NCI-H82 treated with DMSO at 0.1 percent for 48 hours (cell line): ENCODE measurements around the gene MARK4.
"Not testable (repeated sequence)": the region's sequence is repeated elsewhere in the genome, so short reads cannot be mapped to it uniquely, and the experiment has no call there.

Experiments used
- DNase-seq: peaks from one replicate; lab custom pipeline; 2025; ENCODE audit not compliant: unreplicated experiment; lab: John Stamatoyannopoulos, UW

MARK4 gene

DNA sequence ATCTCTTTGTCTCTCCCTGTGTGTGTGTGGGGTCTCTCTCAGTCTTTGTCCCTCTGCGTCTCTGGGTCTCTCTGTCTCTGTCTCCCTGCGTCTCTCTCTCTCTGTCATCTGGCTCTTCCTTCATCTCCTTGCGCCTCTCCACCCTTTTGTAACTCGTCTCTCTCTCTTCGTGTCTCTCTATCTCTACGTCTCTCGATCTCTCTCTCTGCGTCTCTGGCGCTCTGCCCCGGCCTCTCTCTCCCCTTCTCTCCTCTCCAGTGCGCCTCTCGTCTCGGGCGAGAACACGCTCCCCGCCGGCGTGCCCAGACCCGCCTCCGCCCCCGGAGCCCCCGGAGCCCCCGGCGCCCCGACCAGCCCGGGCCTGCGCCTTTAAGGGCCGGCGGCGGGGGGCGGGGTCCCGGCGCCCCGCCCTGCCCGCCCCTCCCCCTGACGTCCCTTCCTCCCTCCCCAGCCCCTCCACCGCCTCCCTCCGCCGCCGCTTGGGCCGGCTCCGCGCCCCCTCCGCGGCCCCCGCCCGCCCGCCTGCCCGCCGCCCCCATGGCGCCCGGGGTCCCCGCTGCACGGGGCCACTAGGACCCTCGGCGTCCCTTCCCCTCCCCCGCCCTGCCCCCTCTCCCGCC, at the start of gene MARK4:
Gene MARK4, plus strand, starts transcription at position 440 of the 620 bp plus-strand sequence. CDS start 318 bp downstream, outside the sequence.
- peak; percentile 15 for DNase-seq

- no peak for DNase-seq
Observed at GRCh38 chr19:45202637-45203036, 48.4 kb upstream of the MARK4 start.

GRCh38 chr19:45205810-45206209, 45.3 kb upstream of the MARK4 start:
- no peak for DNase-seq

GRCh38 chr19:45206328-45206727, 44.7 kb upstream of the MARK4 start:
- DNase-seq = no peak

- no peak for DNase-seq
Observed at GRCh38 chr19:45211751-45212381, 39.2 kb upstream of the MARK4 start.

DNA sequence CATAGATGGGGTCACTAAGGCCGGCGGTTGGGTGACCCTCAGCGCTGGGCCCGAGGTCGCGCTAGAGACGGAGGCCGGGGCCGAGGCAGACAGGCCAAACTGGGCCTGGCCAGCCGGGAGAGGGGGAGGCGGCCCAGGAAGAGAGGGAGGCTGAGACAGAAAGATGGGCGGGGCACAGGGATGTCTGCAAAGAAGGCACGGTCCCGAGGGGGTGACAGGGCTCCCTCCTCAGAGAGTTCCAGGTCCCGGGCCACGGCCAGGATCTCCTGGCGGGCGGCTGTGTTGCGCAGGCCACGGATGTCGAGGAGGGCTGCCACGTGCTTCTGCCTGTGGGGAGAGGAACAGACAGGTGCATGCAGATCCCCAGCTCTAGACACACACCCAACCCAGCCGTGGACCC, 38.0 kb upstream of the MARK4 start:
- no peak for DNase-seq

- no peak for DNase-seq
Observed at GRCh38 chr19:45215391-45216191, 35.5 kb upstream of the MARK4 start.

GRCh38 chr19:45216667-45217066, 34.4 kb upstream of the MARK4 start:
- no peak for DNase-seq

- DNase-seq = no peak
Observed at GRCh38 chr19:45217193-45217956, 33.7 kb upstream of the MARK4 start.

DNA sequence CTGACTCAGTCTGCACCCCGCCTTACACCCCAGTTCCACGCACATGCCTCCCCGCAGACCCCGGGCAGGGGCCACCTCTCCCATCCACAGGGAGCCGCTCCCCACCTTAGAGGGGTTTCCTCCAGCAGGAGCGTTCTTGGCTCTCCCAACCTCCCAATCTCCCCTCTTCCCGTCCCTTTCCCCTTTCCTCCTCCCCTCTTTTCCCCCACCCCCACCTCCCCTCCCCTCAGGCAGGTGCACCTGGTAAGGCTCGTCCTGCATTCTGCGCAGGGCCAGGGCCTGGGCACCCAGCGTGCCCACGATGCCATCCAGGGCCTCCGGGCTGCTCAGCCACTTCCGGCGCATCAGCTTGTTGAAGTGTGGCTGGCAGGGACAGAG, 33.1 kb upstream of the MARK4 start:
- no peak for DNase-seq

- DNase-seq = no peak
Observed at GRCh38 chr19:45218426-45218825, 32.6 kb upstream of the MARK4 start.

- DNase-seq = no peak
Observed at GRCh38 chr19:45218911-45219743, 31.9 kb upstream of the MARK4 start.

DNA sequence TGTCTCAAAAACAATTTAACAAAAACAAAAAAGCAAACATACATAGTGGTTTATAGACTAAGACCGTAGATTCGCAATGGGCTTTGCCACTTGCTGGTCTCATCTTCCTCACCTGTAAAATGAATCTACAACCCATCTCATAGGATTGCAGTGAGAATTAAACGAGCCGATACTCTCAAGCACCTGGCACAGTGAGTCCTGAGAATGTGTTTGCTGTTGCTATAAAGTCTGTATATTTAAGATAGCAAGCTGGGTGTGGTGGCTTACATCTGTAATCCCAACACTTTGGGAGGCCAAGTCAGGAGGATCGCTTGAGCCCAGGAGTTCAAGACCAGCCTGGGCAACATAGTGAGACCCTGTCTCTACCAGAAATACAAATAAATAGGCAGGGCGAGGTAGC, 28.3 kb upstream of the MARK4 start:
- no peak for DNase-seq

DNA sequence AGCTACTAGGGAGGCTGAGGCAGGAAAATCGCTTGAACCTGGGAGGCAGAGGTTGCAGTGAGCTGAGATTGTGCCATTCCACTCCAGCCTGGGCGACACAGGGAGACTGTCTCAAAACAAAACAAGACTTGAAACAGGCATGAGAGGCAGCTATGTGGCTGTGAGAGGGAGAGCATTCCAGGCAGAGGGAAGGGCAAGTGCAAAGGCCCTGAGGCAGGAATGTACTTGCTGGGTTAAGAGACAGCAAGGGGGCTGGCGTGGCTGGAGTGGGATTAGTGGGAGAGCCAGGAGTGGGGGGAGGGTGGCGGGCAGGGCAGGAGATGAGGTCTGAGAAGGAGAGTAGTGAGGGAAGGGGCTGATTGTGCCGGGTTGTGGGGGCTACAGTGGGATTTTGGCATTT, 27.2 kb upstream of the MARK4 start:
- DNase-seq = no peak

- DNase-seq = no peak
Observed at GRCh38 chr19:45224645-45225044, 26.4 kb upstream of the MARK4 start.

DNA sequence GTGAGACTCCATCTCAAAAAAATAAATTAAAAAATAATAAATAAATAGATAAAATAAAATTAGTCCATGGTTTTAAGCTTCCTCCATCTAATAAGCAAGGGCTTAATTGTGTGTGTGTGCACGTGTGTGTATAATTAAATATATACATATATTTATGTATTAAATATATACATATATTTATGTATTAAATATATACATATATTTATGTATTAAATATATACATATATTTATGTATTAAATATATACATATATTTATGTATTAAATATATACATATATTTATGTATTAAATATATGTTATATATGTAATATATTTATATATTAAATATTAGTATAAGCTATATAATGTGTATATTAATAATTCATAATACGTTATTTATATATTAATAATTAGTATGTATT, 22.0 kb upstream of the MARK4 start:
- DNase-seq = not testable (repeated sequence)

GRCh38 chr19:45231891-45232290, 19.2 kb upstream of the MARK4 start:
- no peak for DNase-seq

GRCh38 chr19:45234089-45234869, 16.8 kb upstream of the MARK4 start:
- no peak for DNase-seq

GRCh38 chr19:45235485-45235884, 15.6 kb upstream of the MARK4 start:
- DNase-seq = no peak

GRCh38 chr19:45238556-45238955, 12.5 kb upstream of the MARK4 start:
- DNase-seq = no peak
